GM19452 (cell line): ENCODE results near the gene OTC.

Source experiments
- ATAC-seq: cut with Tn5 transposase; IDR thresholded peaks from one replicate; pipeline ENCODE4 v1.9.1; 2021; ENCODE audit not compliant: unreplicated experiment

OTC gene

GRCh38 chrX:38356401-38356800 is 4.0 kb downstream of the OTC start:
- ATAC-seq, result no peak

- ATAC-seq, result no peak
Observed at GRCh38 chrX:38357747-38358673, 5.6 kb downstream of the OTC start.

DNA sequence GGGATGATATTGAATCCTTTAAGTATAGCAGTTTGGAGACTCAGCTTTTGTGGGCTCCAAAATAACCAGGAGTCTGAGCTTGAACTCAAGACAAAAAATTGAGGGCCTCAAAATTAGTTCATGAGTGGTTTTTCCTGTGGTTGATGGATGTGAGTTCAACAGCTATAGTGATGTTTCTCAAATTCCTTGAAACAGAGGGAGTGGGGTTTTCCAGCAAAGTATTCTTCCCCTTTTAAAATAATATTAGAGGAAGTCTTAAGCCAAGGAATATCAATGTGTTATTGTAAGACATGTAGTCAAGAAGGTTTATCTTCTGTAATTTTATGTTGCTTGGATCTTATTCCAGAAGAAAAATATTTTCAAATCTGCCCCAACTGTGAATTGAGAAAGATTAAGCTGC is 10.6 kb downstream of the OTC start:
- no peak for ATAC-seq

DNA sequence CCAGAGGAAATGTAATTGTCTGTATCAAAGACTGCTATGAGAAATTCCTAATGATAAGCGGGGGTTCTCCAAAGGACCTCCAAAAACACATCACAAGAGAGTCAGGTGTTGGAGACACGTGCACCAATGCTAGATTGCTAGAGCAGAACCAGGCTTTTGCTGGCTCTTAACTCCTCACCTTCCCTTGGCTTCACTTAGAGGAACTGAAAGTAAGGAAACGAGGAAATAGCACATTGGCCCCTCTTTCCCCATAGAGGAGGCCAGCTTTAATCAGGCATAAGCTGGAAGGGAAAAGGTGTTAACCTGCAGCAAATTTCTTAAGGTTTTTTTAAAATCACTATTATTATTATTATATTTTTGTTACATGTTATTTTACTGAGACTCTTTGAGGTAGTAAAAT is 13.6 kb downstream of the OTC start:
- ATAC-seq, result no peak

DNA sequence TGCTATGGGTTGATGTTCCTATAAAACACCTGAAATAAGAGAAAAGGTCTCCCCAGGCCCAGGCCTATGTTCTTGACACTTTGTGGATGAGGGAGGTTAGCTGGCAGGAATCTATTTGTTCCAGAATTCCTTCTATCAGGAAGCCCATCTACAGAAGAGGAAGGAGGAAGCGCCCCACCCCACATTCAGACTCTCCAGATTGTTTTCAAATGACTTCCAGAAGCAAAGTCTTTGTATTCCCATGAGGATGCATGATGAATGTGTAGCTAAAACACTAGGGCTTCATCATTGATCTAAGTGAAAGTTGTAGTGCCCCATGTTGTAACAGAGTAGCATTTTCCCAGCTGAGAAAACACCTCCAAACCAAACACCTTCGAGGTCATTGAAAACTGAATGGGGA is 16.4 kb downstream of the OTC start:
- no peak for ATAC-seq

DNA sequence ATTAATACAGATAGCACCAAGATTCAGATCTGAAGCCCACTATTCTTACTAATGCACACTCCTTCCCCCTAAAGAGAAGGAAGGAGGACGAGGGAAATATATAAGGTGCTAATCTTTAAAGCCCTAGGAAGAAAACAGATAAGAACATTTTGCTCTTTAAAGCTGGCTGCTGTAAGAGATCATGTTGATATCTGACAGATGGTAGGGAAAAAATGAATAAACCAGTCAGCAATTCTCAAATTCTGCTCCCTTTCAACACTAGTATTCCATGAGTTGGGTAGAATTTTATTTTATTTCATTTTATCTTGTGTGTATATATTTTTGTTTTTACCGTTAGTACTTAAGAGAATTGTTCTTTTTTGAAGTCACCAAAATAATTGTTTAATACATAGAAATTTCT is 19.2 kb downstream of the OTC start:
- ATAC-seq, result no peak

DNA sequence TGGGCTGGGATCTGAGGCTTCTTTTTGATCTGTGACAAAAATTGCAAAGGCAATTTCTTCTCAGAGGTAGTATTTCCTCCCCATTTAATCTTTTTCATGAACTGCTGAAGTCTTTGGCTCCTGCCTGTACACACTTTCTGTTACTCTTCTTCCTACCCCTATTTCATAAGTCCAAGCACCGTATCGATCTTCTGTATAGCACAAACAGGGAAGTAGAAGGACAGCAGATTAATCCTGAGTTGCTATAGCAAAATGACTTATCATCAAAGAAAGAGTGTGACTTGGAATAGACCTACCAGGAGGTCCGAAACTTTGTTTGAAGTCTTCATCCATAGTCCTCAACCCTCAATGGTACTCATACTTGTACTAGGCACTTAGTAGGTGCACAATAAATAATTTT is 22.0 kb downstream of the OTC start:
- ATAC-seq, result no peak

DNA sequence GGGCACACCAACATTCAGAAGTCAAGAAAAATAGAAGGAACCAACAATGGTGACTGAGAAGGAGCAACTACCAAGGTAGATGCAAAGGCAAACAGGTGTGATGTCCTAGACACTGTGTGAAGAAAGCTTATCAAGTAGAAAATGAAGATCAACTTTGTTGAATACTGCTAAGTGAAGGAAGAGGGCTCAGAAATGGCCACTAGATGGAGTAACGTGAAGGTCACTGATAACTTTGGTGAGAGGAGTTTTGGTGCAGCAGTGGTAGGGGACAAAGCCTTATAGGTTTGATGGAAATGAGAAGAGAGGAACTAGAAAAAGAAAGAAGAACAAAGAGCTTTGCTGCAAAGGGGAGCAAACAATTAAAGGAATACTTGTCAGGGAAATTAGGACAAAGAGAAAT is 23.5 kb downstream of the OTC start:
- ATAC-seq, result no peak

DNA sequence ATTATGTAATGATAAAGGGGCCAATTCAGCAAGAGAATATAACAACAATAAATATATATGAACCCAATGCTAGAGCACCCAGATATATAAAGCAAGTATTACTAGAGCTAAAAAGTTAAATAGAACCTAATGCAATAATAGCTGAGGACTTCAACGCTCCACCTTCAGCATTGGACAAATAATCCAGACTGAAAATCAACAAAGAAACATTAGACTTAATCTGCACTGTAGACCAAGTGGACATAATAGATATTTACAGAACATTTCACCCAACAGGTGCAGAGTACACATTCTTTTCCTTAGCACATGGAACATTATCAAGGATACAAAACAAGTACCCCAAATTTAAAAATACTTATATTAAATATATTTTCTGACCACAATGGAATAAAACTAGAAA is 24.3 kb downstream of the OTC start:
- ATAC-seq, result no peak

- ATAC-seq, result no peak
Observed at GRCh38 chrX:38379088-38379487, 26.7 kb downstream of the OTC start.

GRCh38 chrX:38382663-38383062 is 30.3 kb downstream of the OTC start:
- no peak for ATAC-seq

DNA sequence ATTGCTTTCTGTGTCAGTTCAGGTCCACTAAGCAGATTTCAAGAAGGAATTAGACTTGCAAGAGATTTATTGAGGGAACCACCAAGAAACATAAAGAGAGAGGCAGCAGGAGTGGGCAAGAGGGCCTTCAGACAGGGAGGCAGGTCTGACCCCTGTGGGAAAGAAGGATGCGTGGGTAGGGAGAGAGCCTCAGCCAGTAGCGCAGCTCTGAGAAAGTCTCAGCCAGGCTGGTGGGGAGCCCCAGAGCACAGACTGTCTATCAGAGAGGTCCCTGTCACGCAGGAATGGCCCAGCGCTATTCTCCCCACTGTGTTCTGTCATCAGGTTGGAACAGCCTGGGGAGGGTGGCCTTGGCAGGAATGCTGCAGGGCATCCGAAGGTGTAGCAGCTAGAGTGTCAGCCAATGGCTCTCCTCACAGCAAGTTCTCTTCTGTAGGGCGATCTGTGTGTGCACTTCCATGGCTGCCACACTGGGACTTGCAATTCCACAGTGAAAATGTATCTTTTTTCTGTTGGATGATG is 48.0 kb downstream of the OTC start:
- no peak for ATAC-seq

- ATAC-seq, result no peak
Observed at GRCh38 chrX:38402118-38402517, 49.7 kb downstream of the OTC start.

GRCh38 chrX:38403834-38404233 is 51.4 kb downstream of the OTC start:
- ATAC-seq, result no peak

GRCh38 chrX:38407126-38407525 is 54.7 kb downstream of the OTC start:
- ATAC-seq, result no peak

DNA sequence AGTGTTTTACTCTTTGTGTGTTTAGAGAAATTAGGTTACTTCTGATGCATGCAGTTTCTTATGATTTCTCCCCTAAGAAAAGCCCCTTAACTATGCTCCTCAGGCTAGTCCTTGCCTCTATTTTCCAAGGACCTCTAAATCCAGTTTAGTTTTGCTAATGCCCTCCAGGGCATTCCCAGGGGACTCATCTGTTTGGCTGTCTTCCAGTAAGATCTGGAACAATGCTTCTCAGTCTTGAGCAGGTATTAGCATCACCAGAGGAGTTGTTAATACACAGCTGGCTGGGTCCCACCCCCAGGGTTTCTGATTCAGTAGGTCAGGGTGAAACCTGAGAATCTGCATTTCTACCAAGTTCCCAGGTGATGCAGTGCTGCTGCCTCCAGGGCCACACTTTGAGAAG is 56.9 kb downstream of the OTC start:
- ATAC-seq, result no peak

- no peak for ATAC-seq
Observed at GRCh38 chrX:38426785-38427184, 74.4 kb downstream of the OTC start.

DNA sequence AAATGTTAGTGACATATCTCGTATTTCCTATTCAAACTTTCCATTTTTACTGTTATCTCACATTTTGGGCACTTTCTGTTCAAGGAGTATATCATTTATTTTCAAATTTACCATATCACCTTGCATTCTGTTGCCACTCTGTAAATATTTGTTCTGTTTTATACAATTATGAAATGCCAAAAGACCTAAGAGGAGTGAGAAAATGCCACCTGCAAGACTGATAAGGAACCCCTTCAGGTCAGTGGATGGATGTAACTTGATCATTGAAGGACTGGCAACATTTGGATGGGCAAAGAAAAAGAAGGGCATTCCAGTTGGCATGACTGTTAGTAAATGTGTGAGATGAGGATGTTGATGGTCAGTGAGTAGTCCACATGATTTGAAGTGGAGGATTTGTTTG is 79.1 kb downstream of the OTC start:
- no peak for ATAC-seq

GRCh38 chrX:38435130-38435529 is 82.7 kb downstream of the OTC start:
- no peak for ATAC-seq

- no peak for ATAC-seq
Observed at GRCh38 chrX:38437093-38437492, 84.7 kb downstream of the OTC start.

- no peak for ATAC-seq
Observed at GRCh38 chrX:38438321-38438720, 85.9 kb downstream of the OTC start.

- ATAC-seq, result no peak
Observed at GRCh38 chrX:38452603-38453002, 100.2 kb downstream of the OTC start.

DNA sequence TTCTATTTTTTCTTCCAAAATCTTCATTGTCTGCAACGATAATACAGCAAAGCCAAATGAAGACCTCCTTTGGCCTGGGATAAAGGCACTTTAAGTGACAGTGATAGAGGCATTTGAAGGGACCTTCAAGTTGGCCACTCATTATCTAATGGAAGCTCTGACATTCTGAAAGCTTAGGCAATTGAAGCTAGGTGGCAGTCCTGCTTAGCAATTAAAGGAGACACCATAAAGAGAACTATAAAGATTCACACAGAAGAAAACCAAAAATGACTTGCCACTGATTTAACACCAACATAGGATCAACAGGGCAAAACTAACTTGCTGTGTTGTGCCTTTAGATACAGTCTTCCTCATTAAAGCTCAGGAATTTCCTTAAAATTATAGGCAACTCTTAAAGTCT is 105.7 kb downstream of the OTC start:
- no peak for ATAC-seq
